NB4 (cell line): ENCODE measurements around the gene PGM2.

Experiments
- CTCF ChIP-seq: IDR thresholded peaks from one replicate; pipeline ENCODE4 v1.5.1; 2012; ENCODE audit warnings: low read depth, low read length
- MAX ChIP-seq: IDR thresholded peaks from 2 replicates; pipeline ENCODE4 v1.6.1; 2011; ENCODE audit warnings: low read depth, low read length

GRCh38 chr4:37902738-37903693, 76.5 kb downstream of the PGM2 start:
- no peak for TF ChIP-seq CTCF
- TF ChIP-seq MAX, result no peak
